Mesenteric fat pad (tissue), 1 donor: Measurements from ENCODE around the gene HTR4. TPM values are rescaled to one million over a fixed set of nuclear protein-coding genes. Genes with fewer than 3 reads are reported as not detected.

ENCODE experiments used
- DNase-seq: peaks from one replicate; pipeline ENCODE4 v3.0.0-alpha.2; 2020; ENCODE audit warnings: low spot score
- total RNA-seq: library from RNA; stranded (reverse); fragmentation: NEBNext Ultra II Directional; extraction: Animal tissue kit (Norgen Biotek cat#: 25700); gene quantifications from one replicate; pipeline ENCODE4 v1.2.1, GENCODE V29; 2021
- donor health status: DM: yes; HTN: yes; CAD: no.

The HTR4 gene
- total RNA-seq, 1 donor from 2014 or later = 0.16 TPM

DNA sequence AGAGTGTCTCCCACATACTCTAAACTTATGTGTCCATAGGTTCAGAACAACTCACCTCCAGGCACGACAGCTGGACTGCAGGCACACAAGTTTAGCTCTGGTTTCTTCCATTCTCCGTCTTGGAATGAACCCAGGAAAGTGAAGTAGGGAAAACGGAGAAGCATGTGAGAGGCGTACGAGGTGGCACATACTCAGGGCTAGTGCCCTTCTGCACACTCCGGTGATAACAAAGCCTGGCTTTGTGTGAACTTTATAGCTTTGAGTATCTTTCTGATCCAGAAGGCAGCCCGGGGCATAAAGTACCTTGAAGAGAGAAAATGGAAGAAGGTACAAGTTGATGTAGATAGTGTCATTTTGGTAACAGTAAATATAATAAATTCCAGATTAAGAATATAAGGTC, 11.1 kb upstream of the HTR4 start:
- DNase-seq = no peak

DNA sequence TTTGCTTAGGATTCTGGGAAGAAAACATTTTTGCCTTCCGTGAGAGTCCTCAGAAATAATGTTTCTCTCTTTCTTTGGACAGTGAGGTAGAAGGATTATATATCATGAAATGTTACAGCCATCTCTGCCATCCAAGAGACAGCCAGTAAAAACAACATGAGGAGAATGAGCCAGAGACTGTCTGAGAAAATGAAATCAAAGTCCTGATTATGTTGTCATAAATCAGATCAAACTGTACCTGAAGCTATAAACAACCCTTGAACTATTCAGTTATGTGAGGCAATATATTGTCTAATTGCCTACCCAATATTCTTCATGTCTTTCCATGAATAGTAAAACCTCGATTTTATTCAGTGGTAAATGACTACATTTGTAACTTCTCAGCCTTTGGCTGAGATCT, 9.2 kb upstream of the HTR4 start:
- no peak for DNase-seq

DNA sequence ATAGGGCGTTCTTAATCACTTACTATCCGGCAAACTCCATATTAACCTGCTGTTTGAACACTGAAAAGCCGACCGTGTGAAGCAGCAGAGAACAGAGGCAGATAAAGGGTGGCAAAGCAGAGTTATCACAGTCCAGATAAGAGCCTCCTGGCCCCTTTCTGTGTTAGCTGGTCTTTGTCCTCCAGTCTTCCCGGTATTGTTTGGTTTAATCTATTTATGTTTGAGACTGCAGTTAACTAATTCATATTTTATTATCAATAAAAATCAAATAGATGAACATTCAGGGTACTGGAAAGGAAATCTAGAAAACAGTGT, 6.0 kb upstream of the HTR4 start:
- no peak for DNase-seq

DNA sequence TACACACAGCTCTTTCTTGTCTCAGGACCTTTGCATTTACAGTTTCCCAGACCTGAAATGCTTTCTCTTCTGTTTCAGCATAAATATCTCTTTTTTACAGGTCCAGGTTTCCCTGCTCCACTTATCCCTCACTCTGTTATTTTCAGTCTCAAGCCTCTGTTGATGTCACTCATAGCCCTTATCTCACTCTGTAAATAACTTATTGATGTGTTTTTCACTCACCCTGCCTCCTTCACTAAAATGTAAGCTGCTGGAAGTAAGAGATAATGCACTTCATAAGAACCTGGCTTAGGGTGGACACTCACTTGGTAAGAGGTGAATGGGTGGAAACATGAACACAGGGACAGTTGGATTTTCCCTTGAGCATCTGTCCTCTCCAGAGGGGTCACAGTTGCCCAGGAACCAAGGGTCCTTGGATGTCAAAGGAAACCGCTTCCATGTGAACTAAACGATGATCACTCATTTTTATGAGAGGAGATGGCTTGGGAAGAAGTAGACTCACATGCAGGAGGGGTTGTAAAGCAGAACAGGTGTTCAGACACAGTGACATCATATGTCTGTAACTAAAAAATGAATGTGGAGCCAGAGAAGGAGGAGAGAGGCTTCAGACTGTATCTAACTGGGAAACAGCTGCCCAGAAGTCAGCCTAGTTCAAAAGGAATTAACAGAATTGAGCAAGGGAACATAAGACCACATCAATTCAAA, 5.5 kb upstream of the HTR4 start:
- DNase-seq = no peak

DNA sequence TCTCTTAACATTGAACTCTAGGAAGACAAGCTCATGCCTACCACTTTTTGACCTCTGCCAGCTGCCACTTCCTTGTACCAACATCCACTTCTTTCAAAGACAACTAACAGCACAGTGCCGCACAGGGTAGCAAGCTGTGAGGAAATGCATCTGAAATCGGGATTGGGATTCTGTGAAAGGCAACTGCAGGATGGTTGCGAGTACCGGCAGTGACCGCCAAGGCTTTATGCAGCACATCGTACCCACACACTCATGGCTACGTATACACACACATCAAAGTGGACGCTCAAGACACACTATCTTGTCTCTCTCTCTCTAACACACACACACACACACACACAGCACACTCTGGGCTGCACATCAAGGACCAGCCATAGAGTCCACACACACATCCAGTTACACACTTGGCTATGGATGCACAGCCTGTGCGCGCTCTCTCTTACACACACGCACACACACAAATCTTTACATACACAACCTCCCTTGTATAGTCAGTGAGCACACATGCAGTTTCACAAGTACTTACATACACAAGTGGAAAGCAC, 964 bp downstream of the HTR4 start:
- DNase-seq = no peak

DNA sequence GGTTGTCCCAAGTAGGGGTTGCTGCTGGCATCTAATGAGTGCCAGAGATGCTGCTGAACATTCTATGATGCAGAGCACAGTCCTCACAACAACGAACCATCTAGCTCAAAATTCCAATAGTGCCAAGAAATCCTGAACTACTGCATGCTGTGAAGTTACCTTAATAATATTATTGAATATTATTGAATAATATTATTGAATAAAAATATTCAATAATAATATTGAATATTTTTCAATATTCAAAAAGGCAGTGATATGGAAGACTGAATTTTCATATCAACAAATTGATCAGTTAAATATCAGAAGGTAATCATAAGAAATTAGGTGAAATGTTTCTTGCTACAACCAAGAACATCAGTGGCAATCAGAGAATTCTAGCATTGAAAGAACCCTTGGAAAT, 2.8 kb downstream of the HTR4 start:
- no peak for DNase-seq

DNA sequence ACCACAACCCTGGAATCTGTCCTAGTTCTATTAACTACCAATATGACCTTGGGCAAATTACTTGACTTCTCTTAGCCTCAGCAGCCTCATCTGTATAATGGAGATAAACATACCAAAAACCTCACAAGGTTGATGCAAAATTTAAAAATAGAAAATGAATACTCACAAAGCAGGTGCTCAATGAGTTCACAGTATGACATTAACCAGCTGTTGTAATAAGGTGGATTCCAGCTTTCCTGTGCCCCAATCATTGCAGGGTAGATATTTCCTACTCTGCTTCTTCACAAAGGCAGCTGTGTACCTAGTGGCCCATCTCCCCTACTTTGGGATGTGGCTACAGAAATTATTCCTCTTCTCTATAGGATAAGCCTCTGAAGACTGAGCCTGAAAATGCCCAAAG, 8.8 kb downstream of the HTR4 start:
- no peak for DNase-seq

DNA sequence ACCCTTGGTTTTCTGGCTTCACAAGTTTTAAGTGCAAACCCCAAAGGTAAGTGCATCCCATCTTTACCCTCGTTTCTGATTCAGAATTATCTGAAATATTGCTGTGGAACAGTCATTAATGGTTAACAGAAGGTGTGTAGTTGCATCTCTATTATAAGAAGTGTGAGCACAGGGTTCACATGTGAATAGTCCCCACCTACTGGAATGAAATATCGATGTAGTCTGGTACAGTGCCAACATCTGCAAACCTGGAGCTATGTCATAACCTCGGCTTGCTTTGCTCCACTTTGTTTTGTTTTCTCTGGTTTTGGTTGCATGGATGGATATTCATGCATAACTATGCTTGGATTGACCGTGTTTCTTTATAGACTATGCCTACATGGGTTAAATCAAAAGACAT, 12.6 kb downstream of the HTR4 start:
- DNase-seq = no peak

DNA sequence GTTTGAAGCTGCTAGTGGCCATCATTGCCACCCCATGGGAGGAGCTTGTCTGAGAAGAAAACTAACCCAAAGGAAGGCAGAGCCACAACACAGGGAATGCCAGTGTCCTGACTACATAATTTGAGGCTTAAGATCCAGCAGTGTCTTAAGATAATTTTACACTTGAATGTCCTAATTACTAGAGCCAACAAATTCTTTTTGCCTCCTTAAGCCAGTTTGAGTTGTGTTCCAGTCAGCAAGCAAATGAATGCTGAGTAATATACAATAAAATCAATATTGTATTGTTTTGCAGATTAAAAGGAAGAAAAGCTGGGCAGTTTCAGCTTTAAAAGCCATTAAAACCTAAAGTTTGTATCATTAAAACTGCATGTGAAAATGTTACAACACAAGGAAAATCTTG, 13.9 kb downstream of the HTR4 start:
- DNase-seq = no peak

DNA sequence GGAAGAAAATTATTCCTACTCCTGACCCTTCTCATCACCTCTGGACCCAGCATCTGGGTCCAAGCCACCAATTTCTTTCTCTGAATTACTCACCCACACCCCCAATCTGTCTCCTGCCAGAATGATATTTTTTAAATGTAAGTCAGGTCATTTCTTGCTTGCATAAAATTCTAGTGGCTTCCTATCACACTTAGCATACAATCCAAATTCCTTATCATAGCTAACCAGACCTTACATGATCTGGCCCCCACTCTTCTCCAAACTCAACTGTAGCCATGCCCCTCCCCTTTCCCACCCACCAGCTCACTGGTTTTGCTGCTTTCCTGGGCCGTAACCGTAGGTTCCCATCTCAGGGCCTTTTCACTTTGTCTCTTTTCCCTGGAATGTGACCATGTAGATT, 15.2 kb downstream of the HTR4 start:
- DNase-seq = no peak

DNA sequence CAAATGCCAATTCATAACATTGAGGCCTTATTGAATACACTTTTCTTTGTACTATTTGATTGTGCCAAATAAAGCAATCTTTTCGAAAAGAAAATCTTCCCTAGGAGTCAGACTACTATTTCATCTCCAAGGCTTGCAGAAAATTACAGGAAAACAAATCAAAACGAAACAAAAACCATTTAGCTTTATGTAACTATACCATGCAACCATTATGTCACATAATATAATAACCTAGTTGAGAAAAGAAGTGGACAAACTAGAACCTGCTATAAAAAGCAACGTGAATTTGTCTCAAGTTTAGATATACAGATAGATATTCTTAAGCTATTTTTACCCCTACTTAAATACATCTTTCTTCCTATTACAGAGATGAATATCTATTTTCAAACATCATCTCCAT, 18.0 kb downstream of the HTR4 start:
- DNase-seq = no peak

DNA sequence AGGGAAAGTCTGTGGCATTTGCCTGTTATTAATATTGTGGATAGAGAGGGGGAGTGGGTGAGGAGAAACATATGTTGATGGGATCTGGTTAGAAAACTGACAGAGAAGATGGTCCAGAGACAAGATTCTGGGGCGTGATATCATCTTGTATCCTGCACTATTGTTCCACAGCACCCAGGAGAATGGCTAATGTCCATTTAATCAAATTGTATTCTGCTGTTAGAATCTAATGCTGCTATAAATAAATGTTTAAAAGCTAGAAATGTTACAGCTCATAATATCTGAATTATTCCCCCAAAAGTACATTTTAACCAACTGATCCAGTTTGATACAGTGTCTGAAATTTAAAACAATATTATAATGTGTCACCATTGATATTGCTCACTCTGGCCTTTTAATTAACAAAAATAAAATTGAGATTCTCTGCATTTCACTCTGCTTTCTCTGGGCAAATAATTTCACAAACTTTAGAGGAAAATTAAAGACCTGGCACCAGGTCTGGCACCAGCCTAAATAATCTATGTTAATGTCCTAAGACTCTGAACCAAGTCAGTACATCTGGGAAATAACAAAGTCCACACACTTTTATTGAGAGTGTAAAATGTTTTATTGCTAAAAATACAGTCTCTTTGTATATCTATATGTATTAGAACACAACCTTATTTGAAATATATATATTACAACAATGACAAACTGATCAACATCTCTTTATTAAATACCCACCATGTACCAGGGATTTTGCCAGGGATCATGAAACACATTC, 18.8 kb downstream of the HTR4 start:
- no peak for DNase-seq

DNA sequence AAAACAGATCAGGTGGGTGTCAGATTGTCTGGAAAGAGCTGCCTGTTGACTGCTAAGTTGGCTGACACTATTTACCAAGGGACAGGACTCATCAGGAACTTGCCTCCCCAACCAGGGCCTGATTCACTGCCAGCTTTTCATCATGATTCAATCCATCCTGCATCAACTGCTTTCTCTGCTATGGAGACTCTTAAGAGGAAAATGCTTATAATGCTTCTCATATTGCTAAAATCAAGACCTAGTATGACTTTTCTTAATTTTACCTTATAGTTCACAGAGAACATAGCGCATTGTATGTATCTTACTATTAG, 21.3 kb downstream of the HTR4 start:
- DNase-seq = no peak

DNA sequence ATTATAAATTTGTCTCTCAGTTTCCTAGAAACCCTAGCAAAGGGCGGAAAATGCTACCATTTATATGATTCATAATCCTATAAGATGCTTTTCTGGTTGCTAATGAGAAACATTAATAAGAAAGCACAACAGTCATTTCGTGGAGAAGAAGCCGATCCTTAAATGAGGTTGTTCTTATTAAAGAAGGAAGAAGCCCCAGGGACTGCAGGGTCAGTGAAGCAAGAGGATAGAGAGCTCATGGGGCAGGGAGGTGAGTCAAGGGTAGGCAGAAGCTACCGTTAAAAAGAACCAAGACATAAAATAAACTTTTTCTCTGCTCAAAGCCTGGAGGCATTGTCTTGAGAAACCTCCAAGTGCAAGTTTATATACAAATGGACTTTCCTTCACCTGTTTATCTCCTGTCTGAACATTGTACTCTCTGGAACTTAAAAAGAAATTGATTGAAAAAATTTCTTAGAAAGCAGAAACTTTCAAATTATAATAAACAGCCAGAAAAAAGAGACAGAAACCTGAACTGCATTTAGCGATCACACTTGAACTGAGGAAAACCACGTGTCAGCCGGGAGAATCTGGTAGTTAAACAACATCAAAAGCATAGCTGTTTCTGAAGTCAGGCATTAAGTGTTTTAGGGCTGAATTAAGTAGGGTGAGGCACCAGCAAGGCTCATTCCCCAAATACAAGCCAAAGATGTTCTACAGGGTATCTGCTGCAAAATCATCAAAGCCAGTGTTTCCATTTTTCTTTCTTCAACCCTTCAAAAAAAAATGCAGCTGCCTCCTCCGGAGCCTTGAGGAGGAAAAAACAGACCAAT, 21.9 kb downstream of the HTR4 start:
- no peak for DNase-seq

DNA sequence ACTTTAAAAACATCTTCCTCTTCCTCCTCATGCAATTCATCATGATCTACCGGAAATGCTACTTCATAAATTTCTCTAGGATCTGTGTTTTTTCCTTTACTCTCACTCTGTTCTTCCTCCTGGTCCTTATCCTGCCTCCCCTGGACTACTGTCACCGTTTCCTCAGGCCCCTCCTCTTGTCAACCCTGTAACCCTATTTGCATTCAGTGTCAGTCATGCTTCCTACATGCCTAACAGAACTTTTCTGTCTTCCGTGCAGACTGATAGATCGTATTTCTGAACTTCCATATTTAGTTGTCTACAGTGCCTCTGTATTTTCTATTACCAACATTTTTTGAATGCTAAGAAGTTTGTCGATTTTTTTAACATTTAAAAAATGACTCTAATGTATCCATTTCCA, 27.3 kb downstream of the HTR4 start:
- DNase-seq = no peak

DNA sequence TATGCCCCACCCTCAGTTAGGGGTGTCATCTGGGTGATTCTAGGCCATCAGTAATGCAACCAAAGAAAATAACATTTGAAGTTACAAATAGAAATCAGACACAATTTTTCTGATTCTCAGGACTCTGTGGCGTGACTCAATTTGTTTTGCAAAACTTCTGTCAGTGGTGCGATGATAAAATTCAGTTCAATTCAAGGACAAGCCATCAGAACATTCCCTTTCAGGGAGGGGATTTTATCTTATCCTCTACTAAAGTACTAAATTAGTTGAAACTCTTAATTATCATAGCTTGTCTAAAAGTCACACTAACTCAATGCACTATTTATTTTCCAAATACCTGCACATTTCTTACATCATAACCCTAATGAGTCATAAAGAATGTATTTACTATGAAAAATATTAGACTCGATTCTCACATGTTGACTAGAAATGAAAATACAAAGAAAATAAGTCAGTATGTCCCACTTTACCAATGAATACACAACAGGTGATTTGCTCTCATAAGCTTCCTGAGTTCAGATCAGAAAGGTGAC, 28.2 kb downstream of the HTR4 start:
- no peak for DNase-seq

DNA sequence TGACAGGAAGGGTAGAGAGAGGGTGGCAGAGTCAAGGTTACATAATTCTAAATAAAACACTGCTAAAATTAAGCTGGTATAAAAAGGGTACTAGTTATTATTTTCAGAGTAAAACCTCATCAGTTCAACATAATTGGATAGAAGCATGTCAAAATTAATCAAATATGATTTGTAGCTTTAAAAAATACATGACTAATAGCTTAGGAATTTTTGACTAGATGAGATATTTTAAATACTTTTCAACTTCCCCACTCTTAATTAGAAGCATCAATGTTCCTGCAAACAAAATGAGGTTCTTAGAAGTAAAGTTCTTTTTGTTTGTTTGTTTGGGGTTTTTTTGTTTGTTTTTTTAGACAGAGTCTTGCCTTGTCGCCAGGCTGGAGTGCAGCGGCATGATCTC, 29.1 kb downstream of the HTR4 start:
- no peak for DNase-seq

DNA sequence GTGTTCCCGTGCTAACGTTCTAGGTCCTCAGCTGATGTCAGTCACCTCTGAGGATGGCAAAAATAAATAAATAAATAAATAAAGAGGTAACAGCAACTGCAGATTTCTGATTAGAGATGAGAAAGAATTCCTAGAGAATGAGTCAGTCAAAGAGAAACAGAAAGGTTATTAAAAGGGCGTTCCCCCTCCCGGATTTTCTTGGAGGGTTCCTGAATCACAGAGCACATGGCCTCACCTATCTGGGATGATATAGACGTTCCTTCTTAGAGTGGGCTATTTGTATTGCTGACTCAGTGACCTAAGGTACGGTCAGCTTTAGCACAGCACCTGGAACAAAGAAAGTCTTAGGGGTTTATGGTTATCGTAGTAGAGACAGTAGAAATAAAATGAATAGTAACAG, 30.6 kb downstream of the HTR4 start:
- no peak for DNase-seq

DNA sequence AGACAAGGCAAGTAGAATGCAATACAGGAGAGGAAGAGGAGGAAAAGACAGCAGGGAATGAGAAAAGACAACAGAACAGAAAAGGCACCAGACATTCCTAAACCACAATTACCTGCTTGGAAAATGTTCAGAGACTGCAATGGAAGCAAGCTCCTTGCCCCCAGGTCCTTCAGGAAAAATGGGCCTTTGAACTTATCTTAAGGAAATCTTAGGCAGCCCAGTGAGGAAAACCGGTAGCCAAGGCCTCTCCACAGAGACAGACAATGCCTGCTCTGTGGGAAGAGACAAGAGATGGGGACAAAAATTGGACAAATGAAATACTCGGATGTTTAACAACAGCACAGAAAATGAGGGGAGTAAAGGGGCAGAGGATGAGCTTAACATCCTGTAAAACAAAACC, 31.2 kb downstream of the HTR4 start:
- no peak for DNase-seq

DNA sequence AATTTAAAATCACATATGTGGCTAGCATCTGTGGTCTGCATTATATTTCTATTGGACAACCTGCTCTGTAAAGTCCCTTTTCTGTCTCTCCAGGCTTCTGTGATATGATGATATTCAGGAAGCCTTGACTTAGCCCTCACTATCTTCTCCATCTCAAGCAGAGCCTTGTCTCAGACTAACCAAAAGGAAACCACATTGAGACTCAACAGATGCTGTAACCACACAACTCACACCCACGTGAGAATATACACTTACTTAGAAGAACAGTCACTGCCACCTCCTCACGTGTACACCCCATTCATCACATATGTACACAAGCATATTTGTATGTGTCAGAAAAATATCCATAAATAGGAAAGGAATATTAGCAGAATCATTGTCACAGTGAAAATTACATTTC, 33.6 kb downstream of the HTR4 start:
- no peak for DNase-seq

DNA sequence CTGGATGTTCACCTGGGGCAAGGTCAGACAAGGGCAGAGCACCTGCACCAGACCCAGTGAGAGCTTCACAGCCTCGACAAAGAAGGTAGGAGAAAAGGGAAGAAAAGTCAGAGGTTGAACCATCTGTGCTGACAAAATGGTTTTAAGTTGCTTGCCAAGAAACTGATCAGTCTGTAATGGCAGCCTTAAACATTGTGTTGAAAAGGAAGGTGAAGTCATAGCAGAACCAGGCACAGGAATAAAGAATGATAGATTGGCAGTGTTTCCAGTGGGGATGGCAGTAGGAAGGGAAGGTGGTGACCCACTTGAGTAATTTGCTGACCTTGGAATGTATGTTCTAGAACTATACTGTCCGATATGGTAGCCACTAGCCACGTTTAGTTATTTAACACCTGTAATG, 34.2 kb downstream of the HTR4 start:
- no peak for DNase-seq

DNA sequence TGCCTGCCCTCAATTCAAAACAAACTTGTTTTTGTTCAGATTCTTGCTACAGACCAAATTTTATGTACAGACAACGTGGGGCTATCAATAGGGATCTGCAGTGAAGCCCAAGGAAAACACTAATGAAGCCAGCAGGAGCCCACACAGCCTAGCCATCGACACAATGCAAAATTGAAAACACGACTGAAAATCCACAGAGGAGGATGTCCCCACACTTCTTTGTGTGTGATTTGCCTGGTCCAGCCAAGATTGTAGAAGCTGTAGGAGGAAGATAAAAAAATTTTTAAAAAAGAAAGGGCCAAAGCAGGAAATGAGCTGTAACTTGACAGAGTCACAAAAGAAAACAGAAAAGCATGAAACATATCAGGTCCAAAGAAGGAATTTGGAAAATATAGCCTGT, 34.8 kb downstream of the HTR4 start:
- no peak for DNase-seq
